Effector memory CD8-positive, alpha-beta T cell (primary cell): Measurements from ENCODE around the gene ETFA.
A peak's percentile ranks its signal among the peaks of the same experiment; 100 is the strongest.

ENCODE experiments used
- ATAC-seq: fragments of 150-1000 bp; cut with Tn5 transposase; replicated peaks from 2 replicates; pipeline ENCODE4 v1.10.0; 2021; ENCODE audit warnings: mild to moderate bottlenecking, moderate library complexity
- DNase-seq, 3 experiments: peaks; one replicate each; pipeline ENCODE4 v3.0.0; 2021
- H3K27ac Mint-ChIP-seq, 2 donors: one replicate each; pipeline ENCODE4 v1.8.0; 2022; ENCODE audit warnings: mild to moderate bottlenecking in 2 of 2, mixed read lengths in 2 of 2, moderate library complexity in 2 of 2
- H3K27me3 Mint-ChIP-seq, 2 donors: one replicate each; pipeline ENCODE4 v1.8.0; 2022; ENCODE audit warnings: mixed read lengths in 2 of 2
- H3K36me3 Mint-ChIP-seq: one replicate; pipeline ENCODE4 v1.8.0; 2022; ENCODE audit warnings: mild to moderate bottlenecking, moderate library complexity, mixed read lengths; ENCODE audit not compliant: insufficient read depth
- H3K4me1 Mint-ChIP-seq, 2 donors: one replicate each; pipeline ENCODE4 v1.8.0; 2022; ENCODE audit warnings: low read depth in 2 of 2, mixed read lengths in 2 of 2
- H3K4me3 Mint-ChIP-seq, 2 donors: one replicate each; pipeline ENCODE4 v1.8.0; 2022; ENCODE audit warnings: mild to moderate bottlenecking in 2 of 2, mixed read lengths in 2 of 2, moderate library complexity in 2 of 2
- H3K9me3 Mint-ChIP-seq, 2 donors: one replicate each; pipeline ENCODE4 v1.8.0; 2022; ENCODE audit warnings: mixed read lengths in 2 of 2

Gene ETFA

GRCh38 chr15:76195506-76196268 is 115.6 kb downstream of the ETFA start:
- H3K9me3 Mint-ChIP-seq = no peaks in the 10 kb centered on the region
- peaks cover 8% of the 10 kb centered on the region for H3K36me3 Mint-ChIP-seq
- no peak overlapping the region for H3K4me3 Mint-ChIP-seq
- peaks cover 9 to 12% of the 10 kb centered on the region in 2 donors for H3K4me1 Mint-ChIP-seq
- H3K27me3 Mint-ChIP-seq = peaks cover under 1 to 19% of the 10 kb centered on the region in 2 donors
- H3K27ac Mint-ChIP-seq = no peak overlapping the region
- DNase-seq (no peak), ATAC-seq (no peak)

GRCh38 chr15:76193934-76194333 is 117.3 kb downstream of the ETFA start:
- DNase-seq = no peak
- Mint-ChIP-seq H3K36me3 (peaks cover 8% of the 10 kb centered on the region), H3K4me1 (peaks cover 16 to 17% of the 10 kb centered on the region in 2 donors), H3K9me3 (no peaks in the 10 kb centered on the region), H3K27ac (no peak overlapping the region), H3K27me3 (peaks cover 17 to 36% of the 10 kb centered on the region in 2 donors), H3K4me3 (no peak overlapping the region)
- ATAC-seq = no peak

- Mint-ChIP-seq H3K9me3 (no peaks in the 10 kb centered on the region), H3K27me3 (peaks cover 29 to 49% of the 10 kb centered on the region in 2 donors), H3K4me1 (peaks cover 16 to 17% of the 10 kb centered on the region in 2 donors), H3K27ac (no peak overlapping the region), H3K4me3 (no peak overlapping the region), H3K36me3 (peaks cover 3% of the 10 kb centered on the region)
- DNase-seq (no peak), ATAC-seq (no peak)
Observed at GRCh38 chr15:76192715-76193114, 118.6 kb downstream of the ETFA start.

DNA sequence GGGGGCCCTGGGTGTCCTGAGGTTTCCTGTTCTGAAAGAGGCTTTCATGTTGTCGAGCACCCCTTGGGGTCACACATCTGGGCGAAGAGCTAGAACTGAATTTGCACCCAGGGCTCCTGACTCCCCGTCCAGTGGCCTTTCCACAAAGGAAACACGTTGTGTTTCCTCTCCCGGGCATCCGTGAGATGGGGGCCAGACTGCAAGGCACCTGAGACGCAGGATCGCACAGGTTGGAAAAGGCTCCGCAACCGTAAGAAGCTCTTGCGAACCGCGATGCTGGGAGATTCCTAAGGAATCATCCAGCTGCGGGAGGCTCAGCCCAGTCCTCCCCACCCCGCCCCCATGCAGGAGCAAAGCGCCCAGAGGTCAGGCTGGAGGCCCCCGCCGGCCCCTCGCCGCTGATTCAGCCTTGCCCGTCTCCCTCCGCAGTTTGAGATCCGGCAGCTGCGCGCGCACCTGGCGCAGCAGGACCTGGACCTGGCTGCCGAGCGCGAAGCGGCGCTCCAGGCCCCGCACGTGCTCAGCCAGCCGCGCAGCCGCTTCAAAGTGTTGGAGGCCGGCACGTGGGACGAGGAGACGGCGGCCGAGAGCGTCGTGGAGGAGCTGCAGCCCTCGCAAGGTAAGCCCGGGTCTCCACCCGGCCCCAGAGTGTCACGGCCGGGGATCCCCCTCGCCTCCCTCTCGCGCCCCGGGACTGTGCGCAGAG is 119.6 kb downstream of the ETFA start:
- DNase-seq (no peak), ATAC-seq (no peak)
- Mint-ChIP-seq H3K36me3 (peaks cover 2% of the 10 kb centered on the region), H3K27me3 (peaks cover 35 to 58% of the 10 kb centered on the region in 2 donors), H3K9me3 (no peaks in the 10 kb centered on the region), H3K4me1 (peaks cover 16 to 17% of the 10 kb centered on the region in 2 donors), H3K27ac (peak overlapping the region in 1 of 2 donors; percentile 10), H3K4me3 (peak overlapping the region; percentile 51 to 58)

DNA sequence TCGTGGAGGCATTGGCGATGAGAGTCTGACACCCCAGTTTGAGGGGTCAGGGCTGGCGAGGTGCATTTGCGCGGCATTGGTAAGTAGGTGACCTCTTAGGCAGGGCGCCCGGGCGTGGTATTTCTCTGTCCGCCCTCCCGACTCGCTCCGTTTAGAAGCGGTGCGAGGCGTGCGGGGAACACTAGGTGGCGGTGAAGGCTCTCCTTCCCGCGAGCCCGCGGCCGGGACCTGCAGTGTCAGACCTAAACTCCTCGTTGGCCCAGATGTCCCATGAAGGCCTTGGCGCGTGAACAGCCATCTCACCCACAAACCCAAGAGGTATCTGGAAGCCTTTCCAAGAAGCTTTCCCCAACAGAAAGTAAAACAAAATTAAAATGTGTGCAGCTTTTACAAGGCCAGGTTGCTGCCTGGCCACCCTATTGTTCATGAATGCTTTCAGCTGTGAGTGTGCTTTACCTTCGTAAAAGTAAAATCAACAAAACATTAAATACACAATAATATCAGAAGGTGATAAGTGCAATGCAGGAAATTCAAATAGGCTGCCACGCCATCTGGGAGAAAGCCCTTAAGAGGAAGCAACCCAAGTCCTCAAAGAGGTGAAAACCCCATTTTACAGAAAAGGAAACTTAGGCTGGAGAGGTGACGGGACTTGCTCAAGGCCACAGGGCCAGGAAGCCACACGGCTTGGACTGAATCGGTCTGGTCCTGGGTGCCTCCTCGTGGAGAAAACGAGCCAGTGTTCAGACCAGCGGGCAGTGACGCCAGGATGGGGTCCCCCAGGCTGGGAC is 120.3 kb downstream of the ETFA start:
- Mint-ChIP-seq H3K4me3 (peak overlapping the region; percentile 51 to 58), H3K36me3 (peaks cover 2% of the 10 kb centered on the region), H3K27me3 (peaks cover 40 to 66% of the 10 kb centered on the region in 2 donors), H3K27ac (peak overlapping the region in 1 of 2 donors; percentile 10), H3K4me1 (peaks cover 14 to 17% of the 10 kb centered on the region in 2 donors), H3K9me3 (no peaks in the 10 kb centered on the region)
- DNase-seq (peak; percentile 49 to 69 (median 55)), ATAC-seq (peak; percentile 94)

GRCh38 chr15:76190070-76190564 is 121.2 kb downstream of the ETFA start:
- Mint-ChIP-seq H3K27me3 (peaks cover 46 to 74% of the 10 kb centered on the region in 2 donors), H3K9me3 (no peaks in the 10 kb centered on the region), H3K36me3 (no peaks in the 10 kb centered on the region), H3K4me1 (peaks cover 14 to 17% of the 10 kb centered on the region in 2 donors), H3K27ac (no peak overlapping the region), H3K4me3 (peak overlapping the region; percentile 51 to 58)
- DNase-seq (no peak), ATAC-seq (no peak)

GRCh38 chr15:76189106-76189505 is 122.2 kb downstream of the ETFA start:
- no peak for DNase-seq
- Mint-ChIP-seq H3K4me1 (peaks cover 14 to 17% of the 10 kb centered on the region in 2 donors), H3K27me3 (peaks cover 49 to 83% of the 10 kb centered on the region in 2 donors), H3K9me3 (no peaks in the 10 kb centered on the region), H3K36me3 (no peaks in the 10 kb centered on the region), H3K4me3 (no peak overlapping the region), H3K27ac (peak overlapping the region in 1 of 2 donors; percentile 9)
- ATAC-seq = no peak

DNA sequence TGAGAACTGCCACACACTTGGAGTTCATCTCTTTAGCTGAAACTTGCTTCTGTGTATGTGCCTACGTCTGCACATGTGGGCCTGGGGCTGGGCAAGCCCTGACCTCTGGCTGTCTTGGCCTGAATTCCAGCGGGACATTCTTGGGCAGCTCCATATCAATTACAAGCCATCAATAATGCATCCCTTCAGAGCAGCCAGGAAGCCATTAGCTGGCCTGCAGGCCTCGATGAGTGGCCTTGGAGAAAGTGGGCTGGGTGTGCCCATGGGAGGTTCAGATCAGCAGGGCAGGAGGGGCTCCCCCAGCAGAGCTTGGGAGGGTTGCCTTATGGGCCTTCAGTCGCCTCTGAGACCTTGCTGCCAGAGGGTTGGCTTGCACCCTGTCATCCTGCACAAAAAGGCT is 124.1 kb downstream of the ETFA start:
- no peak for DNase-seq
- peaks cover 49 to 88% of the 10 kb centered on the region in 2 donors for H3K27me3 Mint-ChIP-seq
- H3K4me3 Mint-ChIP-seq = no peak overlapping the region
- H3K36me3 Mint-ChIP-seq = no peaks in the 10 kb centered on the region
- H3K27ac Mint-ChIP-seq = no peak overlapping the region
- ATAC-seq = no peak
- peaks cover 14 to 17% of the 10 kb centered on the region in 2 donors for H3K4me1 Mint-ChIP-seq
- H3K9me3 Mint-ChIP-seq = no peaks in the 10 kb centered on the region

DNA sequence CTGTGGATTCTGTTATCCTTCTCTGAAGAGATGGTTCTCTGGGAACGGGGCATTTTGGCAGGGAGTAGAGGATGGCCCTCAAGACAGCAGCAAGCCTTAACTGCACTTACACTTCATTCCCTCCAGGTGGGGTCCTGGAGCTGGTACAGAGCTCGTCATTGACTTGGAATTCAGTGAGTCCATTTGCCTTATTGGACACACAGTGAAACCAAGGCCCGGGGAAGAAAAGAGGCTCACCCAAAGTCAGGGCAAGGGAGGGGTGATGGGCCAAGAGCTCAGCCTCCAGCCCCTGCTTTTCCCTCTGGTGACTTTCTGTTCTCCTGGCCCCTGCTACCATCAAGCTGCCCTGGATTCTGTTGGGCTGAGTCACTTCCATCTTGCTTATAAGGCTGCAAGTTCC is 125.6 kb downstream of the ETFA start:
- Mint-ChIP-seq H3K27me3 (peaks cover 62 to 90% of the 10 kb centered on the region in 2 donors), H3K4me1 (peaks cover 8 to 12% of the 10 kb centered on the region in 2 donors), H3K36me3 (peaks cover 3% of the 10 kb centered on the region), H3K9me3 (no peaks in the 10 kb centered on the region), H3K4me3 (no peak overlapping the region), H3K27ac (no peak overlapping the region)
- ATAC-seq (no peak), DNase-seq (no peak)

- H3K27ac Mint-ChIP-seq = no peak overlapping the region
- H3K36me3 Mint-ChIP-seq = peaks cover 3% of the 10 kb centered on the region
- ATAC-seq (no peak), DNase-seq (no peak)
- peaks cover 52 to 90% of the 10 kb centered on the region in 2 donors for H3K27me3 Mint-ChIP-seq
- H3K4me1 Mint-ChIP-seq = peaks cover 0 to 4% of the 10 kb centered on the region in 2 donors
- H3K4me3 Mint-ChIP-seq = no peak overlapping the region
- H3K9me3 Mint-ChIP-seq = no peaks in the 10 kb centered on the region
Observed at GRCh38 chr15:76184650-76185035, 126.6 kb downstream of the ETFA start.

DNA sequence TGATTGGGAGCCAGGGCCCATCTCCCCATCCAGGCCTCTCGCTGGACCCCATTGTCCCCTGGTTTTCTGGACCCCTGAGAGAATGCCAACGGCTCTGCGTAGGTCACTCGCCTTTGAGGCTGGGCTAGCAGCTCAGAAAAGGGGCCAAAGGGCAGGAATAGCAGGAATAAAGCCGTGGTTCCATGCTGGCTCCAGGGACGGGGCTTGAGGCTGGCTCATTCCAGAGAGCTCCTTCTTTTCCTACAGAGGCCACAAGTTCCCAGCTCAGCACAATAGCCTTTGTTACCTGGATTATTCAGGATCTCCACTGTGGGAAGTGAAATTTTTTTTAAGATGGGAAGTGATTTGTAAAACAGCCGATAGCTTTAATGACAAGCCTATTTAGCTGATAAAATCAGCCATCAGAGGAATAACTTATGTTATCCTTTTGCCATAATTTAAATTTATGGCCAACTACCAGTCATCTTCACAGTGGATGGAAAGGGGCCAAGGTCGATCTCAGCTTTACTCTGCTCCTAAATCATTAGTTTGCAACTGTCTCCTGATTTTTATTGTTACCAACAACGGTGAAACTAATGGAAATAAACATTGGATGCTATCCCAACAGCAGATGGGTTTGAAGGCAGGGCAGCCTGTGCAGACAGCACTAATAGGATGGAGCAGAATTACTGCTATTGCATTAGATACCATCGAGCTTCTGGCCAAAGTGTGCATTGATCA is 127.2 kb downstream of the ETFA start:
- Mint-ChIP-seq H3K4me3 (no peak overlapping the region), H3K9me3 (no peaks in the 10 kb centered on the region), H3K36me3 (peaks cover 3% of the 10 kb centered on the region), H3K27me3 (peaks cover 47 to 90% of the 10 kb centered on the region in 2 donors), H3K27ac (no peak overlapping the region), H3K4me1 (peaks cover 0 to 4% of the 10 kb centered on the region in 2 donors)
- DNase-seq (no peak), ATAC-seq (no peak)

- Mint-ChIP-seq H3K4me3 (no peak overlapping the region), H3K27ac (no peak overlapping the region), H3K9me3 (no peaks in the 10 kb centered on the region)
Observed at GRCh38 chr15:76181705-76182107, 129.6 kb downstream of the ETFA start.

More at GRCh38 chr15:76181705-76182107, 129.6 kb downstream of the ETFA start:
- peaks cover 3% of the 10 kb centered on the region for H3K36me3 Mint-ChIP-seq
- peaks cover 0 to 4% of the 10 kb centered on the region in 2 donors for H3K4me1 Mint-ChIP-seq
- DNase-seq (no peak), ATAC-seq (no peak)
- peaks cover 47 to 91% of the 10 kb centered on the region in 2 donors for H3K27me3 Mint-ChIP-seq
